ENCODE data around the gene GPR31.
"Not testable (repeated sequence)": the region's sequence is repeated elsewhere in the genome, so short reads cannot be mapped to it uniquely, and the experiment has no call there.

Gene GPR31

GRCh38 chr6:167157863-167158262 lies at the start of gene GPR31:
TSS of gene GPR31 (minus strand) at chr6:167157980. CDS start at chr6:167157831, 149 bp downstream.
- DNase-seq = no peak

- no peak for DNase-seq
Measured at GRCh38 chr6:167207527-167207926, 49.7 kb upstream of the GPR31 start.

- not testable (repeated sequence) for DNase-seq
Measured at GRCh38 chr6:167205316-167205715, 47.5 kb upstream of the GPR31 start.

GRCh38 chr6:167204059-167204348 lies 46.2 kb upstream of the GPR31 start:
- not testable (repeated sequence) for DNase-seq

GRCh38 chr6:167203261-167204058 lies 45.7 kb upstream of the GPR31 start:
- DNase-seq = not testable (repeated sequence)

GRCh38 chr6:167202613-167203012 lies 44.8 kb upstream of the GPR31 start:
- not testable (repeated sequence) for DNase-seq

GRCh38 chr6:167200806-167201205 lies 43.0 kb upstream of the GPR31 start:
- DNase-seq = no peak

GRCh38 chr6:167195941-167196610 lies 38.3 kb upstream of the GPR31 start:
- DNase-seq = not testable (repeated sequence)

- not testable (repeated sequence) for DNase-seq
Measured at GRCh38 chr6:167193515-167194125, 35.8 kb upstream of the GPR31 start.

- not testable (repeated sequence) for DNase-seq
Measured at GRCh38 chr6:167191043-167191583, 33.3 kb upstream of the GPR31 start.

GRCh38 chr6:167187275-167187674 lies 29.5 kb upstream of the GPR31 start:
- DNase-seq = not testable (repeated sequence)

GRCh38 chr6:167185101-167185500 lies 27.3 kb upstream of the GPR31 start:
- DNase-seq = not testable (repeated sequence)

- DNase-seq = not testable (repeated sequence)
Measured at GRCh38 chr6:167182913-167183314, 25.1 kb upstream of the GPR31 start.

GRCh38 chr6:167181351-167181750 lies 23.6 kb upstream of the GPR31 start:
- not testable (repeated sequence) for DNase-seq

GRCh38 chr6:167180086-167180485 lies 22.3 kb upstream of the GPR31 start:
- DNase-seq = not testable (repeated sequence)

- not testable (repeated sequence) for DNase-seq
Measured at GRCh38 chr6:167178896-167179655, 21.3 kb upstream of the GPR31 start.

- DNase-seq = not testable (repeated sequence)
Measured at GRCh38 chr6:167177271-167177670, 19.5 kb upstream of the GPR31 start.

GRCh38 chr6:167172011-167172410 lies 14.2 kb upstream of the GPR31 start:
- not testable (repeated sequence) for DNase-seq

GRCh38 chr6:167171300-167171699 lies 13.5 kb upstream of the GPR31 start:
- not testable (repeated sequence) for DNase-seq

- not testable (repeated sequence) for DNase-seq
Measured at GRCh38 chr6:167169867-167170266, 12.1 kb upstream of the GPR31 start.

GRCh38 chr6:167168296-167168695 lies 10.5 kb upstream of the GPR31 start:
- not testable (repeated sequence) for DNase-seq

GRCh38 chr6:167167699-167168098 lies 9.9 kb upstream of the GPR31 start:
- not testable (repeated sequence) for DNase-seq
